HG02970 (cell line): ENCODE results near the gene IL36B.
"Not testable (repeated sequence)": the region's sequence is repeated elsewhere in the genome, so short reads cannot be mapped to it uniquely, and the experiment has no call there.

Experiments used
- ATAC-seq: cut with Tn5 transposase; IDR thresholded peaks from one replicate; pipeline ENCODE4 v1.9.1; 2021; ENCODE audit warnings: mild to moderate bottlenecking, moderate library complexity, moderate number of reproducible peaks; ENCODE audit not compliant: unreplicated experiment, low FRiP score

The IL36B gene

DNA sequence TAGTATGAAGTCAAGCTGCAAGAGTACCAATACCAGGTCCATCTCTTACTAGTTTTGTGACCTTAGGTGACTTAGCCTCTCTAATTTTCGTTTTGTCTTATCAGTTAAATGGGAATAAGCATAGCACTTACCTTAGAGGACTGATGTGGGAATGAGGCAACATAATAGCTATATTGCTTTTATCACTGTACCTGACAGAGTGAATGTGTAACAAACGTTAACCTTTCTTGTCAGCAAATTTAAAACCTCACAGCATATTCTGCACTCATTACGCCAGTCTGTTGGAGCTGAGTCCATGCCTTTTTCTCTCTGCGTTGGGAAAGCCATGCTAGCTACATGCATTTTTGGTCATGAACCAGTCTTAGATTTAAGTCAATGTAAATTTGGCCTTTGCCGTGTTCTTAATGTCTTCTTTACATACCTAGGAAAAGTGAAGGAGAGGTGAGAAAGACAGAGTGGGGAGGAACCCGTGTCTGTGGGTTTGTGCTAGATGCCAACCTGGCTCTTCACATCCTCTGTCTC is at the start of gene IL36B:
Gene IL36B, minus strand, starts transcription at position 472 of the 522 bp plus-strand sequence.
- ATAC-seq, result no peak

DNA sequence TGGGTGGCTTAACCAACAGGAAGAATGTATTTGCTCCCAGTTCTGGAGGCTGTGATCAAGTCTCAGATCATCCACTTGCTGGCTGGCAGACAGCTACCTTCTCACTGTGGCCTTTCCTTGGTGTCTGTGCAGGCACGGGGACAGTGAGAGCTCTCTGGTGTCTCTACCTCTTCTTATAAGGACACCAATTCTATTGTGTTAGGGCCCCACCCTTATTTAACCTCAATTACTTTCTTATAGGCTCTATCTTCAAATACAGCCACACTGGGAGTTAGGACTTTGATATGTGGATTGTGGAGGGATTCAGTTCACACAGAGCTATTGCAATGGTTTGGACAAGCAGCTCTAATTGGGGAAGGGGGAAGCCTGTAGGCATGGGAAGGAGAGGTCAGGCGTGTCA is 49.5 kb upstream of the IL36B start:
- no peak for ATAC-seq

- no peak for ATAC-seq
Measured at GRCh38 chr2:113098532-113098931, 45.9 kb upstream of the IL36B start.

DNA sequence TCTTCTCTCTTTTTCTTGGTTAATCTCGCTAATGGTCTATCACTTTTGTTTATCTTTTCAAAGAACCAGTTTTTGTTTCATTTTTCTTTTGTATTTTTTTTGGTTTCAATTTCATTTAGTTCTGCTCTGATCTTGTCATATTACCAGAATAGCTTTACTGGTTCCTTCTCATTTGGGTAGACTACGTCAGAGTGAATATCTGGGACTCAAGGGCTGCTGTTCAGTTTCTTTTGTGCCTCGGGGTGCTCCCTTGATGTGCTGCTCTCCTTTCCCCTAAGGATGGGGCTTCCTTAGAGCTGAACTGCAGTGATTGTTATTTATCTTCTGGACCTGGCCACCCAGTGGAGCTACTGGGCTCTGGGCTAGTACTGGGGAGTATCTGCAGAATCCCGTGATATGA is 45.4 kb upstream of the IL36B start:
- no peak for ATAC-seq

- not testable (repeated sequence) for ATAC-seq
Measured at GRCh38 chr2:113096842-113097618, 44.4 kb upstream of the IL36B start.

DNA sequence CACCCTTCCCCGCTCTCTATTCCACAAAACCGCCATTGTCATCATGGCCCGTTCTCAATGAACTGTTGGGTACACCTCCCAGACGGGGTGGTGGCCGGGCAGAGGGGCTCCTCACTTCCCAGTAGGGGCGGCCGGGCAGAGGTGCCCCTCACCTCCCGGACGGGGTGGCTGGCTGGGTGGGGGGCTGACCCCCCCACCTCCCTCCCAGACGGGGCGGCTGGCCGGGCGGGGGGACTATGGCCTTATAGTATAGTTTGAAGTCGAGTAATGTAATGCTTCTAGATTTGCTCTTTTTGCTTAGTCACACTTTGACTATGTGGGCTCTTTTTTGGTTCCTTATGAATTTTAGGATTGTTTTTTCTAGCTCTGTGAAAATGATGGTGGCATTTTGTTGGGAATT is 43.6 kb upstream of the IL36B start:
- ATAC-seq, result not testable (repeated sequence)

DNA sequence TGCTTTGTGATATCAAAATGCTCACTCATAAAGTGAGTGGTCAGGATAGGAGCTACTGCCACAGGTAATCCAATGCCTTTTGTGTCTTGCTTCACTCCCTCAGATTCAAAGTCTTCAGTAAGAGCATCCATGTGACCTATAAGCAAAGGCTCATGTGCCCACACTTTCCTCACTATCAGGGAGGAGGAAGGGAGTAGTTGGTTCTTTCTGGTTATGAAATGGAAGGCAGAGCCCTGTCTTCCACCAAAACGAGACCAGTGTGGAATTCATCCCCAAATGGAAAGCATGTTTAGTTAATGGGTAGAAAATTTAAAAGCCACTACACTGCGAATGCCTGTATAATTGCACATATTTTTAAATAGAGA is 40.9 kb upstream of the IL36B start:
- no peak for ATAC-seq

DNA sequence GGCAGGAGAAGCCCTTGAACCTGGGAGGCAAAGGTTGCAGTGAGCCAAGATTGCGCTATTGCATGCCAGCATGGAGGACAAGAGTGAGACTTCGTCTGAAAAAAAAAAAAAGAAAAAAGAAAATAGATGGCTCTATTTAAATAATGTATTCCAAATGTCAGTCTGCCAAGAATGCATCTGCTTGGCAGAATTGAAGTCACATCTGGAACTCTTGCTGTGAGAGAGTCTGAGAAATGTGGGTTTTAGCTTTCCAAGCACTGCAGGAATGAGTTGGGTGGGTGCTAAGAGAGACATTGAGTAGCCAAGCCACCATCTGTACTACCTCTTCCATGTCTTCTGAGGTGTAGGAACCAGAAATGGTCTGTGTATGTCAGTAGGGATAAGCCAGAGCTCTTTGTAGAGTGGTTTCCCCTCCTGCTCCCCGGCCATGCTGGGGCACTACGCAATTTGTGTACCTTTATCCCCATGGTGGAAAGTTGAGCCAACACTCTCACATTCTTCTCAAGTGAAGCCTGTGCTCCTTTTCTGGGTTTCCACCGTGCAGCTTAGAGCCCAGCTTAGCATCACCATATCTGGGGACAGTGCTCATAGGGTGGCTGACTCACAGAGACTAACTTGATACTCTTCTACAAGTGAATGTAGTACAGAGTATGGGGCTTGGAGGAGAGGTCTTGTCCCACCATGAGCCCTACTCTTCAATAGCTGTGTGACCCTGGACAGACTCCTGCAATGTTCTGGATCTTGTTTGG is 40.4 kb upstream of the IL36B start:
- no peak for ATAC-seq

DNA sequence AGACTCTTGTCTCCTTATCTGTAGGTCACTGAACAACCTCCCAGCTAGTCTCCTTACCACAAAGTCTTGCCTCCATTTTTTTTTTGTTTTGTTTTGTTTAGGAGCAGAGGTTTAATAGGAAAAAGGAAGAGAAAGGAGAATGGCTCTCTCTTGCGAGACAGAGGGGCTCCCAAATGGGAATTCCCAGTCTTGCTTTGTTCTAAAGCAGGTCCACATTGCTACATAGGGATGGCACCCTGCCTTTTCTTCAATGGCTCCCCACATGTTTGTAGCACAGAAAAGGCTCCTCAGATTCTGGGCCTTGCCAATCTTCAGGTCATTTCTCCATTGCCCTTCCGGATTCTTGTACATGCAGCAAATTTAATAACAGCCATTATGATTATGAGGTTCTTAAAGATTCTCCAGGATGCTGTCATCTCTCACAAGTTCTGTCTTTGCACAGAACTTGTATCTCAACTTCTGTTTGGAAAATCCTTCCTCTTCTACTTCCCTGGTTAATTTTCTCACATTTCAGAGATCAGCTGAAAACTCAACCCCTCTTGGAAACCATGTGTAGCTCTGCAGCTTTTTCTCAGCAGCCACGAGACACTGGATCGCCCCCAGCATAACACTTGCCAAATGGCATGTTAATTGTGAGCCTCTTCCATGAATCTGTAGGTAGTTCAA is 38.7 kb upstream of the IL36B start:
- ATAC-seq, result no peak

- no peak for ATAC-seq
Measured at GRCh38 chr2:113089916-113090315, 37.2 kb upstream of the IL36B start.

DNA sequence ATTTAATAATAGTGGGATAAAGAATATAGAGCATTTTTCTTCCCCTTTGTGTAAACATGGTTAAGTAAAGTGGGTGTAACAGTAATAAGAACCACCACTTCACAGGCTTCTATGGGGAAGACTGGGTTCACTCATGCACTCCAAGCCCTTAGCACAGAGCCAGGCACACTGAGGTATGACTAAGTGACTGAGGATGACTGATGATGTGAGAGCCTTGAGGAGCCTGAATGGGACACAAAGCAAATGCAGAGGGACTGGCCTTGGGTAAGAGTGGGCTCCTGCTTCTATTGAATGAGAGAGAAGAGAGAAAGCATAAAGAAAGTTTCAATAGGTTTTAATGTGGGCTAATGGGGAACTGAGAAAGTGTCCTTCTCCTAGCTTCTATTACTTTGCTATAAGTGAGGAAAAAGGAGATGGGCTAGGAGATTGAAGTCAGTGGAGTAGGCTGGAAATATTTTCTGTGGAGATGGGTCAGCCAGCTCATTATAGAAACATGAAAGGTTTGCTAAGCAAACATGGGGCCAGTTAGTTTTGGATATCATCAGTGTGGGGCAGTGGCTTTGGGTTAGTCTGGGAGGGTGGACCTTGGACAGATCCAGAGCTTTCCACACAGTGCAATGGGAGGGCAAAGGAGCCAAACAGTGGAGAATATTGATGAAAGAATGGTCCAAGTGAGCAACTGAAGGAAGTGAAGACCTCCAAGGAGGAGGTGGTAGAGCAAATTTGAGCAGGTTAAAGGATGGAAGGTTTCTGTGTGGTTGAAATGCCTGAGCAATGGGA is 35.7 kb upstream of the IL36B start:
- ATAC-seq, result no peak

DNA sequence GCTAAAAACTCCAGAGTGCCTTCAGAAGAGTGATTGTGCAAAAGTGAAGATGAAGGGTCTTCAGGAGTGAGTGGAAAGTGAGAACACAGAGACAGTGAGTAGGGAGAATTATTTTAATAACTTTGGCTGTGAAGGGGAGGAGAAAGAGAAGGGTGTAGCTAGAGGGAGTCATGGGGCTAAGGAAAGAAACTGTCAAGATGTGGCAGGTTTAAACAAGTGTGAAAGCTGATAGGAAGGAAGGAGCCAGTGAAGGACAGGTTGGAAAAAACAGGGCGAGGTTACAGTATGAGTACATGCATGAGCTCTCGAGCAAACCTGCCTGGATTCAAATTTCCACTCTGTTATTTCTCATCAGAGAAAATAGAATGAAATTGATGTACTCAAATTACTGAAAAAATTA is 32.9 kb upstream of the IL36B start:
- no peak for ATAC-seq

DNA sequence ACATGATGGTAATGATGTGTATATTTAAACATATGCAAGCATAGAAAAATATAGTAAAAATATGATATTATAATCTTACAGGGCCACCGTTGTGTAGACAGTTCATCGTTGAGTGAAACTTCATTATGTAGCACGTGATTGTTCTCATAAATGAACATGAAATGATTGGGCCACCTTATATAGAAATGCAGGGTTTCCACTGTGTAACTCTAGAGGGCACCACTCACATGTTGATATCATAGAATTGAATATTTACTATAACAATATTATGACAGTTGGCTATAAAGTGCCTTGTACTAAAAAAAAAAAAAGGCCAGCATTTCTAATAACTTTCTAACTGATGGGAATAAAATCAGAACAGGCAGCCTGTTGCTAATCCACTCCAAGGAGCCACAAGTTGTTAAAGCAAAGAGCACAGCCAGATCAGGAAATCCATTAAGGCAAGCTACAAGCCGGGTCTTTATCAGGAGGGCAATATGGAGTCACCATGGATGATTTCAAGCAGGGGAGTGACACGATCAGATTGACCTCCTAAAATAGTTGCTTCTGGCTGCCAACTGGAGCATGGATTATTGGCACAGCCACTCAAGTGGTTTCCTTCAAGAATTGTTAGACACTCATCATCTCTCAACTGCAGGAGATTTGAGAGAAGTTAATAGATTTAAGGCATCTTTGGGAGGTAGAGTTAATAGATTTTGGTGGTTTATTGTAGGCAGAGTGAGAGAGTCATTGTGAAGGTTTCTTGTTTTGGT is 31.8 kb upstream of the IL36B start:
- ATAC-seq, result no peak

GRCh38 chr2:113083296-113083695 is 30.6 kb upstream of the IL36B start:
- ATAC-seq, result no peak

DNA sequence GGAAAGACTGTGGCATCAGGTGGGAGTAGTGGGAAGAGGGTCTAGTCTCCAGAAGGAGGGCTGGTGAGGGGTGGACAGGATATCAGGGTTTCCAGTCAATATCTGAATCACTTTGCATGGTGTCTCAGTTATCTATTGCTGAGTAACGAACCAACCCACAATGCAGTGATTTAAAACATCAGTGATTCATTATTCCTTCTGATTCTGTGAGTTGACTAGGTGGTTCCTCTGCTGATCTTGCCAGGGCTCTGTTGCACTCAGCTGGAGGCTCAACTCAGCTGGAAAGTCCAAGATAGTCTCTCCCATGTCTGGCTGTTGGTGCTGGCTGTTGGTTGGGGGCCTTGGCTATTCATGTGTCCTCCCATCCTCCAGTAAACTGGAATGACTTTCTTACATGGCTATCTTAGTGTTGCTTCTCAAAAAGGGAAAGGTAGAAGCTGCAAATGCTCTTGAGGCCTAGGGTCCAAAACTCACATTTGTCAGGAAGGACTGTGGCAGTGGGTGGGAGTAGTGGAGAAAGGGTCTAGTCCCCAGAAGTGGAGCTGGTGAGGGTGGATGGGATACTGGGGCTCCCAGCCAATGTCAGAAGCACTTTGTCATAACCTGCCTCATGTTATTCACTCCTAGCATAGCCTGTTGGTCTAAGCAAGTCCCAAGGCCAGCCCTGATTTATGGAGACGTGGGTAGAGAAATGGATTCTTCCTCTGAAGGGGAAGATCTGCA is 29.0 kb upstream of the IL36B start:
- no peak for ATAC-seq

DNA sequence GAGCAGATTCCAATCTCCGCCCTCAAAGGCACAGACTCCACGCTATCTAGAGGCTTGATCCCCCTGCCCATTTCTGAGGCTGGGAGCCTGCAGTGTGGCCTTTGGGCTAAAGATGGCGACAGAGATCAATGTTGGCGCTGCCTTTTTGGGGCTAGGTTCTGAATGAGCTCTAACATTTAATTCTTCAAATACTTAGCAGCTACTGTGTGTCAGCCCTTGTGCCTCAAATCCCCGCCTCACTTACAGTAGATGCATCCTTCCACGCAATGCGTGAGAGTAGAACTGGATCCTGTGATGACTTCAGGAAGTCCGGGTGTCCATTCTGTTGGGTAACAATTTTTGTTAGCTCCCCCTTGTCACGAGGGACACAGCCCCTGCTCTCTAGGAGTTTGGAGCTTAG is 27.5 kb upstream of the IL36B start:
- no peak for ATAC-seq

- no peak for ATAC-seq
Measured at GRCh38 chr2:113079131-113079530, 26.5 kb upstream of the IL36B start.

DNA sequence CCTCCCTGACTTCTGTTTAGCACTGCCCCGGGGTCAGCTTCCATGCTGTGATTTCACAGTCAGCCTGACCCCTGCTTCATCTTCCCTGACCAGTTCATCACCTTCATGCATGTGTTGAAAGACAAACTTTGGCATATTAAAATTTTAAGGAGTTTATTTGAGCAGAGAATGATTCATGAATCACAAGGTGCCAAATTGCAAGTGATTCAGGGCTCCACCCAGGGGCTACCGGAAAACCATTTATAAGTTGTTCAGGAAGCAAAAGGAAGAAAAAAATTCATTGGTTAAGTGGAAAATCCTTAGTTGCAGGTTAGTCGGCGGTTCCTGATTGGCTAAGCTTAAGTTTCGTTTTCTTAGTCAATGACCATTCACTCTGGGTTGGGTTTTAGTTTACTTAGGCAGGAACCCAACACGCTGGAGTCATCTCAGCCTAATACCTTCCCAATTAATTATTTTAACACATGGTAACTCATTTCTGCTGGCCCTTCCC is 25.7 kb upstream of the IL36B start:
- no peak for ATAC-seq

DNA sequence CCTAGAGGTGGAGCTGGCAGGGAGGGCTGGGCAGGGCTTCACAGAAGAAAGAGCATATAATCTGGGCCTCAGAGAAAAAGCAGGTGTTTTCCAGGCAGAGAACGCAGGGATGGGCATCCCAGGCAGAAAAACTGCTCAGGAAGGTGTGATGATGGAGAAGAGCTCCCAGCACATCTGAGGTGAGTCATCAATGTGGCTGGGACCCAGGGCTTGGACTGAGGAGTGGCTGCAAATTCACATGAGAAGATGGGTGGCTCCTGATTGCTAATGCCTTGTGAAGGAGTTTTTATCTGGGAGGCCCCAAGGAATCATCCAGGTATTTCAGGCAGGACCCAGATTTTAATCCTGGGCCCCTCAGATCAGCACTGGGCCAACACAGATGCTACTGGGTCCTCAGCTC is 25.3 kb upstream of the IL36B start:
- ATAC-seq, result no peak
